SK-N-SH (cell line): ENCODE data around the gene ALOX15. TPM values are rescaled to one million over a fixed set of nuclear protein-coding genes. Genes with fewer than 3 reads are reported as not detected.
A peak's percentile ranks its signal among the peaks of the same experiment; 100 is the strongest.

Experiments used
- CTCF ChIA-PET: fragments of 300-600, 350-600 bp; formaldehyde crosslinking; extraction: SDS; loops from one replicate; lab custom pipeline; 2021; lab: Yijun Ruan, JAX
- POLR2A ChIA-PET: fragments of 350-600 bp; sonication (Branson Sonifier 250); formaldehyde crosslinking; extraction: SDS; loops from one replicate; lab custom pipeline; 2020; ENCODE audit warnings: antibody characterized with exemption, inconsistent platforms; lab: Yijun Ruan, JAX
- DNase-seq: peaks from one replicate; pipeline ENCODE4 v3.0.0; 2012
- H2AFZ ChIP-seq: fragments of 200-600 bp; sonication (generic); 2 replicates; pipeline ENCODE4 v1.8.1; 2016; ENCODE audit warnings: antibody characterized with exemption, mild to moderate bottlenecking, low read depth
- H3F3A ChIP-seq: fragments of 200-600 bp; sonication (generic); replicated peaks from 2 replicates; pipeline ENCODE3; 2016; ENCODE audit warnings: antibody characterized with exemption, mild to moderate bottlenecking; ENCODE audit not compliant: insufficient read depth
- H3K27ac ChIP-seq, 2 experiments: fragments of 200-500 bp in 1 of 2; fragments of 200-600 bp in 1 of 2; sonication (Bioruptor generic) in 1 of 2; sonication (generic), shearing (Covaris generic) in 1 of 2; 2 replicates each; pipeline versions ENCODE4 v1.5.1 to v1.6.1; 2014 to 2016; ENCODE audit warnings: low read depth in 2 of 2, inconsistent platforms in 1 of 2, low read length in 1 of 2, mild to moderate bottlenecking in 1 of 2, mixed read lengths in 1 of 2
- H3K27me3 ChIP-seq: fragments of 200-600 bp; sonication (generic), shearing (Covaris generic); 2 replicates; pipeline ENCODE4 v1.6.1; 2016; ENCODE audit warnings: mixed run types; ENCODE audit not compliant: insufficient read depth
- H3K36me3 ChIP-seq, 2 experiments: fragments of 200-500 bp in 1 of 2; fragments of 200-600 bp in 1 of 2; sonication (Bioruptor generic) in 1 of 2; sonication (generic) in 1 of 2; replicated peaks in 1 of 2; 2 replicates each; pipeline versions ENCODE3 to v1.5.1; 2014 to 2016; ENCODE audit warnings: low read length in 1 of 2, mild to moderate bottlenecking in 1 of 2; ENCODE audit not compliant: insufficient read depth in 2 of 2, control insufficient read depth in 1 of 2
- H3K4me1 ChIP-seq, 2 experiments: fragments of 200-500 bp in 1 of 2; fragments of 200-600 bp in 1 of 2; sonication (Bioruptor generic) in 1 of 2; sonication (generic), shearing (Covaris generic) in 1 of 2; 2 replicates each; pipeline versions ENCODE4 v1.5.1 to v1.6.1; 2014 to 2016; ENCODE audit warnings: low read depth in 1 of 2, low read length in 1 of 2, mixed run types in 1 of 2; ENCODE audit not compliant: insufficient read depth in 2 of 2, control insufficient read depth in 1 of 2
- H3K4me2 ChIP-seq: fragments of 200-600 bp; sonication (generic), shearing (Covaris generic); 2 replicates; pipeline ENCODE4 v1.6.1; 2017; ENCODE audit warnings: mixed run types
- H3K4me3 ChIP-seq, 2 experiments: fragments of 200-500 bp in 1 of 2; fragments of 200-600 bp in 1 of 2; sonication (Bioruptor generic) in 1 of 2; sonication (generic), shearing (Covaris generic) in 1 of 2; 2 replicates each; pipeline versions ENCODE4 v1.5.1 to v1.8.1; 2014 to 2016; ENCODE audit warnings: low read depth in 2 of 2, inconsistent platforms in 1 of 2, low read length in 1 of 2, mild to moderate bottlenecking in 1 of 2, mixed read lengths in 1 of 2, moderate library complexity in 1 of 2
- H3K79me2 ChIP-seq: fragments of 200-600 bp; sonication (generic); 2 replicates; pipeline ENCODE4 v1.8.1; 2017; ENCODE audit warnings: mild to moderate bottlenecking; ENCODE audit not compliant: insufficient read depth
- H3K9ac ChIP-seq: fragments of 200-600 bp; sonication (generic); 2 replicates; pipeline ENCODE4 v1.6.1; 2017; ENCODE audit warnings: mixed run types
- H3K9me2 ChIP-seq: fragments of 200-600 bp; sonication (generic); 2 replicates; pipeline ENCODE4 v1.6.1; 2017; ENCODE audit warnings: mixed run types
- H3K9me3 ChIP-seq: fragments of 200-600 bp; sonication (generic); 2 replicates; pipeline ENCODE4 v1.6.1; 2017; ENCODE audit warnings: mixed run types, mild to moderate bottlenecking, moderate library complexity
- H4K20me1 ChIP-seq: fragments of 200-600 bp; sonication (generic); 2 replicates; pipeline ENCODE4 v1.6.1; 2017; ENCODE audit warnings: mild to moderate bottlenecking, mixed run types; ENCODE audit not compliant: insufficient read depth
- ELF1 ChIP-seq: IDR thresholded peaks from 2 replicates; pipeline ENCODE4 v1.4.0; 2012
- GABPA ChIP-seq: IDR thresholded peaks from 2 replicates; pipeline ENCODE4 v1.4.0; 2012; ENCODE audit warnings: low read depth, mild to moderate bottlenecking
- GATA2 ChIP-seq: sonication (generic); formaldehyde crosslinking; IDR thresholded peaks from 2 replicates; pipeline ENCODE4 v1.5.0; 2020; ENCODE audit warnings: mild to moderate bottlenecking, missing genetic modification reagents
- JUND ChIP-seq: IDR thresholded peaks from 2 replicates; pipeline ENCODE4 v1.4.0; 2012
- MAX ChIP-seq: IDR thresholded peaks from 2 replicates; pipeline ENCODE4 v1.4.0; 2012; ENCODE audit warnings: low read depth
- PBX3 ChIP-seq: IDR thresholded peaks from 2 replicates; pipeline ENCODE4; 2012
- POLR2AphosphoS5 ChIP-seq: IDR thresholded peaks from 2 replicates; pipeline ENCODE4 v1.6.1; 2012; ENCODE audit warnings: low read depth, low read length
- RAD21 ChIP-seq: IDR thresholded peaks from 2 replicates; pipeline ENCODE4 v1.6.1; 2012; ENCODE audit warnings: mild to moderate bottlenecking, low read length
- RCOR1 ChIP-seq: fragments of 150-350 bp; IDR thresholded peaks from 2 replicates; pipeline ENCODE4 v1.6.1; 2017; ENCODE audit warnings: antibody characterized with exemption, low read length
- SMC3 ChIP-seq: IDR thresholded peaks from 2 replicates; pipeline ENCODE4 v1.6.1; 2012; ENCODE audit warnings: low read depth, low read length, improper control_type of control experiment
- TAF1 ChIP-seq: IDR thresholded peaks from 2 replicates; pipeline ENCODE4 v1.6.1; 2012; ENCODE audit warnings: low read depth, mild to moderate bottlenecking, low read length, moderate library complexity, borderline replicate concordance
- TCF12 ChIP-seq: IDR thresholded peaks from 2 replicates; pipeline ENCODE4 v1.4.0; 2012
- TEAD4 ChIP-seq: IDR thresholded peaks from 2 replicates; pipeline ENCODE4 v1.4.0; 2012; ENCODE audit warnings: mild to moderate bottlenecking, borderline replicate concordance; ENCODE audit not compliant: insufficient read depth
- WGBS: methylation state at CpG from one replicate; pipeline ENCODE4 v1.1.6; 2017; ENCODE audit warnings: low lambda C conversion rate; 5-methylcytosine and 5-hydroxymethylcytosine counted together
- polyA plus RNA-seq, 3 experiments: library from polyadenylated mRNA; depleted of rRNA; stranded (reverse); fragments of >200 nt; gene quantifications; 2 replicates each; pipeline ENCODE4 v1.2.3, GENCODE V29; 2012

Gene ALOX15
- polyA plus RNA-seq, 1 of the 3 experiments (the other 2 are of a cell fraction): not detected

- Histone ChIP-seq H4K20me1 (no peaks in the 10 kb centered on the region), H3K9ac (no peak overlapping the region), H3K9me3 (no peaks in the 10 kb centered on the region), H3K4me1 (peaks cover 0 to 21% of the 10 kb centered on the region in 2 experiments; a peak in 1 of 4 replicates), H3K36me3 (no peaks in the 10 kb centered on the region), H3K79me2 (no peaks in the 10 kb centered on the region), H3K4me3 (no peak overlapping the region), H3K27ac (no peak overlapping the region), H3K27me3 (peaks cover 8% of the 10 kb centered on the region; the same call in 1 of the 2 replicates), H2AFZ (no peak overlapping the region), H3K4me2 (no peak overlapping the region), H3F3A (no peaks in the 10 kb centered on the region), H3K9me2 (no peaks in the 10 kb centered on the region)
- WGBS: 70% methylated on average over 10 of the region's 13 CpGs
- no peak for TF ChIP-seq GABPA
- POLR2A ChIA-PET: interaction anchor here (2.0 kb wide), 1 partner anchor 9 kb away, joined by 6 read pairs; no protein-coding TSS in a partner anchor
- CTCF ChIA-PET: interaction anchor here (0.9 to 6.1 kb wide), 6 partner anchors 7 to 34 kb away, joined by 3 to 39 read pairs (median 8); no protein-coding TSS in a partner anchor
- peak; percentile 41 for DNase-seq
Observed at GRCh38 chr17:4600563-4600962, 40.9 kb downstream of the ALOX15 start.

GRCh38 chr17:4599505-4600281 lies 41.8 kb downstream of the ALOX15 start:
- H3K9me3 ChIP-seq: no peaks in the 10 kb centered on the region
- H3K79me2 ChIP-seq: no peaks in the 10 kb centered on the region
- peak; percentile 62 for DNase-seq
- H3K27me3 ChIP-seq: peaks cover 8% of the 10 kb centered on the region; the same call in 1 of the 2 replicates
- 29% methylated on average over 17 of the region's 25 CpGs for WGBS
- ChIA-PET CTCF (interaction anchor here (1.2 to 6.1 kb wide), 7 partner anchors 8 to 35 kb away, joined by 4 to 39 read pairs (median 9); partner anchors contain the start of gene SMTNL2), POLR2A (interaction anchor here (2.0 kb wide), 1 partner anchor 8 kb away, joined by 6 read pairs; no protein-coding TSS in a partner anchor)
- TF ChIP-seq PBX3 (no peak), ELF1 (no peak), RCOR1 (no peak)
- no peak overlapping the region for H3K27ac ChIP-seq
- no peak overlapping the region for H3K4me3 ChIP-seq
- peaks cover 0 to 19% of the 10 kb centered on the region in 2 experiments; a peak in 1 of 4 replicates for H3K4me1 ChIP-seq
- no peak overlapping the region for H3K4me2 ChIP-seq
- H4K20me1 ChIP-seq: no peaks in the 10 kb centered on the region
- H3K36me3 ChIP-seq: no peaks in the 10 kb centered on the region
- no peak overlapping the region for H2AFZ ChIP-seq
- no peak overlapping the region for H3K9ac ChIP-seq
- H3K9me2 ChIP-seq: no peaks in the 10 kb centered on the region
- no peaks in the 10 kb centered on the region for H3F3A ChIP-seq

- Histone ChIP-seq H3K4me3 (no peak overlapping the region), H3K4me2 (no peak overlapping the region), H3K36me3 (no peaks in the 10 kb centered on the region), H3F3A (no peaks in the 10 kb centered on the region), H3K27ac (no peak overlapping the region), H3K79me2 (no peaks in the 10 kb centered on the region), H3K27me3 (peaks cover 8% of the 10 kb centered on the region; the same call in 1 of the 2 replicates), H3K9me3 (no peaks in the 10 kb centered on the region), H2AFZ (no peak overlapping the region), H4K20me1 (no peaks in the 10 kb centered on the region), H3K9ac (no peak overlapping the region), H3K4me1 (peaks cover 0 to 11% of the 10 kb centered on the region in 2 experiments; a peak in 1 of 4 replicates), H3K9me2 (no peaks in the 10 kb centered on the region)
- TF ChIP-seq GATA2: no peak
- no peak for TF ChIP-seq SMC3
- no peak for TF ChIP-seq JUND
- no peak for TF ChIP-seq TCF12
- no peak for TF ChIP-seq POLR2AphosphoS5
- no peak for TF ChIP-seq MAX
- no peak for TF ChIP-seq RAD21
- no peak for TF ChIP-seq TAF1
- TF ChIP-seq TEAD4: no peak
- POLR2A ChIA-PET: interaction anchor here (2.0 kb wide), 1 partner anchor 8 kb away, joined by 6 read pairs; no protein-coding TSS in a partner anchor
- CTCF ChIA-PET: interaction anchor here (1.0 to 6.1 kb wide), 8 partner anchors 8 to 34 kb away, joined by 3 to 39 read pairs (median 8); partner anchors contain the start of gene SMTNL2
- 91% methylated on average over 19 of the region's 20 CpGs for WGBS
- DNase-seq: peak; percentile 27
Observed at GRCh38 chr17:4598776-4599504, 42.5 kb downstream of the ALOX15 start.
